Heart left ventricle (tissue), 16 donors: ENCODE data around the gene PFKP. TPM values are rescaled to one million over a fixed set of nuclear protein-coding genes. Genes with fewer than 3 reads are reported as not detected.

Source experiments
- ATAC-seq, 4 donors: fragments of 200-7000 bp; cut with Tn5 transposase; one replicate each; pipeline ENCODE4 v1.9.1; 2020 to 2022; ENCODE audit warnings: moderate library complexity in 4 of 4, mild to moderate bottlenecking in 3 of 4, moderate number of reproducible peaks in 1 of 4
- DNase-seq, 5 donors: peaks; one replicate each; pipeline ENCODE4 v3.0.0-alpha.2; 2020
- H3K27ac ChIP-seq, 12 donors: fragments of 200-600 bp; sonication (generic) in 4 of 12; one replicate each; pipeline versions ENCODE4 v1.5.0 to v1.8.0; 2016 to 2022; ENCODE audit warnings: mild to moderate bottlenecking in 2 of 12
- H3K27me3 ChIP-seq, 9 donors: fragments of 200-600 bp; sonication (generic) in 2 of 9; one replicate each; pipeline versions ENCODE4 v1.5.1 to v1.8.0; 2016 to 2022; ENCODE audit warnings: mild to moderate bottlenecking in 3 of 9
- H3K36me3 ChIP-seq, 9 donors: fragments of 200-600 bp; sonication (generic) in 2 of 9; one replicate each; pipeline versions ENCODE4 v1.5.0 to v1.8.0; 2018 to 2022; ENCODE audit warnings: mild to moderate bottlenecking in 2 of 9
- H3K4me1 ChIP-seq, 12 donors: fragments of 200-600 bp; sonication (generic) in 4 of 12; one replicate each; pipeline versions ENCODE4 v1.5.0 to v1.8.0; 2016 to 2022; ENCODE audit warnings: mild to moderate bottlenecking in 3 of 12
- H3K4me3 ChIP-seq, 12 donors: fragments of 200-600 bp; sonication (generic) in 4 of 12; one replicate each; pipeline versions ENCODE4 v1.5.0 to v1.8.0; 2017 to 2022; ENCODE audit warnings: mild to moderate bottlenecking in 9 of 12, moderate library complexity in 4 of 12
- H3K9me3 ChIP-seq, 12 donors: fragments of 200-600 bp; sonication (generic) in 4 of 12; one replicate each; pipeline versions ENCODE4 v1.5.0 to v1.8.0; 2016 to 2022; ENCODE audit warnings: mild to moderate bottlenecking in 1 of 12
- POLR2A ChIP-seq, 2 donors: fragments of 450-650 bp; IDR thresholded peaks; one replicate each; pipeline ENCODE4 v1.6.1; 2017; ENCODE audit warnings: antibody characterized with exemption in 2 of 2, mild to moderate bottlenecking in 2 of 2, moderate library complexity in 2 of 2
- WGBS, 4 donors: extraction: QIAGEN DNeasy Blood & Tissue Kit in 2 of 4; methylation state at CpG; one replicate each; pipeline versions ENCODE4 v1.1.5 to v1.1.7; 2013 to 2018; 5-methylcytosine and 5-hydroxymethylcytosine counted together
- intact Hi-C, 10 donors: fragments of 100-400 bp; cut with DNase I; formaldehyde crosslinking; loops; one replicate each; pipeline versions ENCODE4 v1.11.1 to v1.14.2; 2022
- polyA plus RNA-seq, 2 donors: library from polyadenylated mRNA; stranded (reverse); fragments of 200-250 nt; gene quantifications; one replicate each; pipeline ENCODE4 v1.2.3, GENCODE V29; 2013
- total RNA-seq, 9 donors: library from RNA; depleted of rRNA in 2 of 9; stranded (reverse); fragments of >200 nt in 2 of 9; fragmentation: NEBNext Ultra II Directional in 3 of 9; extraction: Animal tissue kit (Norgen Biotek cat#: 25700) in 3 of 9; gene quantifications; one replicate each; pipeline versions ENCODE4 v1.1.0 to v1.2.4, GENCODE V29; 2016 to 2023
- TF ChIP-seq, protein P1 (sequence below), 12 donors: fragments of 200-600 bp; sonication (generic) in 4 of 12; IDR thresholded peaks; one replicate each; pipeline versions ENCODE4 v1.5.0 to v1.8.0; 2018 to 2022; ENCODE audit warnings: antibody characterized with exemption in 12 of 12, mild to moderate bottlenecking in 5 of 12
- donor health status: ischemic (EF 13 %, LVEDD 7.1; RV severe dilation, severe dysfunction).
- donor health status: healthy with polysubstance abuse.
- donor health status: DM: no; HTN: yes; CAD: no.
- donor health status: DM: no; HTN: no; CAD: no.
- donor health status: ischemic (EF 25% LVEDD 6.9; RV normal size, moderate dysfunction).
- donor health status: ischemic (EF 25% LVEDD 5.7; RV mildly dilated, moderate dysfunction).
- donor health status: healthy.
- donor health status: DM: yes; HTN: yes; CAD: no.
- donor health status: ischemic (EF 35%, LVEDD 5.7; RV mildly dilated, moderate dysfunction).
- donor health status: nonischemic (EF 11% LVEDD 7.7; RV severe dilation, severe dysfunction).
- donor health status: DM: yes; HTN: yes; CAD: no.
- donor health status: PGD.
- donor health status: ischemic (EF 29% LVEDD 5.4; RV normal size, mild dysfunction).
- donor health status: nonischemic (EF 23%, LVEDD 6.1; RV moderate dilation, normal function).

Gene PFKP
- total and polyA plus RNA-seq, 11 donors: 68.0 to 318 (median 183) TPM

DNA sequence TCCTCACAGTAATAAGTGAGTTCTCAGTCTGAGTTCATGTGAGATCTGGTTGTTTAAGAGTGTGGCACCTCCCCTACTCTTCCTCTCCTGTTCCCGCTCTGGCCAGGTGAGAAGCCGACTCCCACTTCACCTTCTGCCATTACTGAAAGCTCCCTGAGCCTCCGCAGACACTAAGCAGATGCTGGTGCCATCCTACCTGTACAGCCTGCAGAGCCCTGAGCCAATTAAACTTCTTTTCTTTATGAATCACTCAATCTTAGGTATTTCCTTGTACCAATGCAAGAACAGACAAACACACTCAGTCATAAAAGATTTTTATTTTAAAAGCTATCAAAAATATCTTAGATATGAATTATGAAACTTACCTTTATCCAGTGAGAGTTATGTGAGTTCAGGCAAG is 39.5 kb upstream of the PFKP start:
- Histone ChIP-seq H3K27me3 (peaks cover 0 to 8% (median 0%) of the 10 kb centered on the region in 9 donors), H3K4me1 (no peaks in the 10 kb centered on the region), H3K27ac (no peak overlapping the region), H3K36me3 (no peaks in the 10 kb centered on the region), H3K9me3 (peaks cover 0 to 6% (median 0%) of the 10 kb centered on the region in 12 donors), H3K4me3 (no peak overlapping the region)
- 52 to 77% (median 60%) methylated on average over 3 of the region's 3 CpGs for WGBS, 4 donors
- TF ChIP-seq POLR2A (IDR thresholded peaks at IDR 0.05): no peak
- TF ChIP-seq, protein P1, sequence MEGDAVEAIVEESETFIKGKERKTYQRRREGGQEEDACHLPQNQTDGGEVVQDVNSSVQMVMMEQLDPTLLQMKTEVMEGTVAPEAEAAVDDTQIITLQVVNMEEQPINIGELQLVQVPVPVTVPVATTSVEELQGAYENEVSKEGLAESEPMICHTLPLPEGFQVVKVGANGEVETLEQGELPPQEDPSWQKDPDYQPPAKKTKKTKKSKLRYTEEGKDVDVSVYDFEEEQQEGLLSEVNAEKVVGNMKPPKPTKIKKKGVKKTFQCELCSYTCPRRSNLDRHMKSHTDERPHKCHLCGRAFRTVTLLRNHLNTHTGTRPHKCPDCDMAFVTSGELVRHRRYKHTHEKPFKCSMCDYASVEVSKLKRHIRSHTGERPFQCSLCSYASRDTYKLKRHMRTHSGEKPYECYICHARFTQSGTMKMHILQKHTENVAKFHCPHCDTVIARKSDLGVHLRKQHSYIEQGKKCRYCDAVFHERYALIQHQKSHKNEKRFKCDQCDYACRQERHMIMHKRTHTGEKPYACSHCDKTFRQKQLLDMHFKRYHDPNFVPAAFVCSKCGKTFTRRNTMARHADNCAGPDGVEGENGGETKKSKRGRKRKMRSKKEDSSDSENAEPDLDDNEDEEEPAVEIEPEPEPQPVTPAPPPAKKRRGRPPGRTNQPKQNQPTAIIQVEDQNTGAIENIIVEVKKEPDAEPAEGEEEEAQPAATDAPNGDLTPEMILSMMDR (IDR thresholded peaks at IDR 0.05): no peak
- DNase-seq (no peak), ATAC-seq (no peak)
- intact Hi-C loops: no loop called here

GRCh38 chr10:3028441-3028840 is 38.9 kb upstream of the PFKP start:
- no peak for ATAC-seq
- no peak for TF ChIP-seq POLR2A (IDR thresholded peaks at IDR 0.05)
- TF ChIP-seq, protein P1 (IDR thresholded peaks at IDR 0.05): no peak
- 85 to 90% (median 89%) methylated on average over 11 of the region's 11 CpGs for WGBS, 4 donors

GRCh38 chr10:3030765-3031164 is 36.6 kb upstream of the PFKP start:
- 59 to 66% (median 62%) methylated on average over 5 of the region's 5 CpGs for WGBS, 4 donors
- Histone ChIP-seq H3K36me3 (no peaks in the 10 kb centered on the region), H3K4me1 (peaks cover 0 to 8% (median 0%) of the 10 kb centered on the region in 12 donors), H3K27me3 (peaks cover 0 to 8% (median 0%) of the 10 kb centered on the region in 9 donors), H3K27ac (no peak overlapping the region), H3K4me3 (no peak overlapping the region), H3K9me3 (no peaks in the 10 kb centered on the region)
- ATAC-seq (no peak), DNase-seq (no peak)
- intact Hi-C loops: no loop called here
- TF ChIP-seq, protein P1 (IDR thresholded peaks at IDR 0.05): no peak
- TF ChIP-seq POLR2A (IDR thresholded peaks at IDR 0.05): no peak

More at GRCh38 chr10:3028441-3028840, 38.9 kb upstream of the PFKP start:
- Histone ChIP-seq H3K36me3 (no peaks in the 10 kb centered on the region), H3K27ac (no peak overlapping the region), H3K9me3 (peaks cover 0 to 4% (median 0%) of the 10 kb centered on the region in 12 donors), H3K27me3 (peaks cover 0 to 8% (median 0%) of the 10 kb centered on the region in 9 donors), H3K4me3 (no peak overlapping the region), H3K4me1 (no peaks in the 10 kb centered on the region)
- no peak for DNase-seq
- intact Hi-C loops: no loop called here

- no peak for TF ChIP-seq POLR2A (IDR thresholded peaks at IDR 0.05)
- TF ChIP-seq, protein P1 (IDR thresholded peaks at IDR 0.05): no peak
- no peak for DNase-seq
- Histone ChIP-seq H3K27ac (no peak overlapping the region), H3K36me3 (no peaks in the 10 kb centered on the region), H3K27me3 (peaks cover 0 to 8% (median 0%) of the 10 kb centered on the region in 9 donors), H3K4me3 (no peak overlapping the region), H3K4me1 (peaks cover 0 to 8% (median 0%) of the 10 kb centered on the region in 12 donors), H3K9me3 (no peaks in the 10 kb centered on the region)
- WGBS, 4 donors: 67 to 71% (median 69%) methylated on average over 4 of the region's 4 CpGs
- intact Hi-C loops: no loop called here
- no peak for ATAC-seq
Observed at GRCh38 chr10:3031490-3031889, 35.9 kb upstream of the PFKP start.
